Uterus (tissue), 2 donors: ENCODE measurements around the gene GRIK1.

Experiments
- CTCF ChIP-seq, 4 experiments: fragments of 200-600 bp in 2 of 4; fragments of 450-650 bp in 2 of 4; sonication (generic) in 2 of 4; IDR thresholded peaks; one replicate each; pipeline ENCODE4 v1.5.1; 2016 to 2019; ENCODE audit warnings: antibody characterized with exemption in 4 of 4, mild to moderate bottlenecking in 2 of 4, moderate library complexity in 1 of 4
- POLR2A ChIP-seq, 2 donors: fragments of 450-650 bp; IDR thresholded peaks; one replicate each; pipeline ENCODE4 v1.6.1; 2016; ENCODE audit warnings: antibody characterized with exemption in 2 of 2, mild to moderate bottlenecking in 1 of 2, moderate library complexity in 1 of 2

GRCh38 chr21:29499734-29500343 is 440.0 kb downstream of the GRIK1 start:
- TF ChIP-seq CTCF (IDR thresholded peaks at IDR 0.05) (no peak), POLR2A (IDR thresholded peaks at IDR 0.05) (no peak)
